Measurements from ENCODE around the gene MCCC1. TPM values are rescaled to one million over a fixed set of nuclear protein-coding genes. Genes with fewer than 3 reads are reported as not detected.

The MCCC1 gene
- total and polyA plus RNA-seq, 2 experiments from 2014 or later: 30.8 to 37.7 TPM

DNA sequence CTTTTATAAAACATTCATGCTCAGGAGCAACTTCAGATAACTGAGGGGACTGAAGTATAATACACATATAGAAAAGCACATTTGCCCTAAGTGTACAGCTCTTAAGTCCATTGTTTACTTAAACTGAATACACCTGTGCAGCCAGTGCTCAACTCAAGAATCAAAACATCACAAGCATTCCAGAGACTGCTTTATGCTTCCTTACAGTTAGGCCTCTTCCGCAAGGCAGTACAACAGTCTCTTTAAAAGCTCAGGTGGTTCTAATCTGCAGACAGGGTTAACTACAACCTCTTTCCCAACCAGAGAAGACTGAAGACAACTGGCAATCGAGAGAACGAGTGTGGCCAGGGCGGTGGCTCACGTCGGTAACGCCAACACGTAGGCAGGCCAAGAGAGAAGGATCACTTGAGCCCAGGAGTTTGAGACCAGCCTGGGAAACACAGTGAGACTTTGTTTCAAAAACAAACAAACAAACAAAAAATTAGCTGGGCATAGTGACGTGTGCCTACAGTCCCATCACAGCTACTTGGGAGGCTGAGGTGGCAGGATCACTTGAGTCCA lies 16.9 kb downstream of the MCCC1 start:
- Histone ChIP-seq H3K4me1 (ENCODE audit: insufficient read depth) (no peaks in the 10 kb centered on the region), H3K9me3 (ENCODE audit: low read depth) (peaks cover 5% of the 10 kb centered on the region), H3K27me3 (no peaks in the 10 kb centered on the region), H2AFZ (no peak overlapping the region), H3K79me2 (no peaks in the 10 kb centered on the region), H3K36me3 (replicated peaks; ENCODE audit: insufficient read depth, low read depth) (no peaks in the 10 kb centered on the region), H3K9me2 (replicated peaks; ENCODE audit: insufficient read depth) (no peaks in the 10 kb centered on the region), H3K4me3 (no peak overlapping the region), H4K20me1 (ENCODE audit: insufficient read depth, poor library complexity, severe bottlenecking) (no peaks in the 10 kb centered on the region), H3K4me2 (no peak overlapping the region), H3K27ac (no peak overlapping the region)
- TF ChIP-seq EZH2 (IDR thresholded peaks at IDR 0.05; ENCODE audit: borderline replicate concordance) (no peak), EZH2phosphoT487 (IDR thresholded peaks at IDR 0.05; ENCODE audit: low read depth, severe bottlenecking, unreplicated experiment) (no peak)
- TF ChIP-seq, protein P1, sequence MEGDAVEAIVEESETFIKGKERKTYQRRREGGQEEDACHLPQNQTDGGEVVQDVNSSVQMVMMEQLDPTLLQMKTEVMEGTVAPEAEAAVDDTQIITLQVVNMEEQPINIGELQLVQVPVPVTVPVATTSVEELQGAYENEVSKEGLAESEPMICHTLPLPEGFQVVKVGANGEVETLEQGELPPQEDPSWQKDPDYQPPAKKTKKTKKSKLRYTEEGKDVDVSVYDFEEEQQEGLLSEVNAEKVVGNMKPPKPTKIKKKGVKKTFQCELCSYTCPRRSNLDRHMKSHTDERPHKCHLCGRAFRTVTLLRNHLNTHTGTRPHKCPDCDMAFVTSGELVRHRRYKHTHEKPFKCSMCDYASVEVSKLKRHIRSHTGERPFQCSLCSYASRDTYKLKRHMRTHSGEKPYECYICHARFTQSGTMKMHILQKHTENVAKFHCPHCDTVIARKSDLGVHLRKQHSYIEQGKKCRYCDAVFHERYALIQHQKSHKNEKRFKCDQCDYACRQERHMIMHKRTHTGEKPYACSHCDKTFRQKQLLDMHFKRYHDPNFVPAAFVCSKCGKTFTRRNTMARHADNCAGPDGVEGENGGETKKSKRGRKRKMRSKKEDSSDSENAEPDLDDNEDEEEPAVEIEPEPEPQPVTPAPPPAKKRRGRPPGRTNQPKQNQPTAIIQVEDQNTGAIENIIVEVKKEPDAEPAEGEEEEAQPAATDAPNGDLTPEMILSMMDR (IDR thresholded peaks at IDR 0.05; ENCODE audit: poor library complexity): no peak
- no peak for DNase-seq (ENCODE audit: low spot score)
- 88% methylated on average over 9 of the region's 9 CpGs for WGBS (ENCODE audit: low lambda C conversion rate, missing lambda C conversion rate)

DNA sequence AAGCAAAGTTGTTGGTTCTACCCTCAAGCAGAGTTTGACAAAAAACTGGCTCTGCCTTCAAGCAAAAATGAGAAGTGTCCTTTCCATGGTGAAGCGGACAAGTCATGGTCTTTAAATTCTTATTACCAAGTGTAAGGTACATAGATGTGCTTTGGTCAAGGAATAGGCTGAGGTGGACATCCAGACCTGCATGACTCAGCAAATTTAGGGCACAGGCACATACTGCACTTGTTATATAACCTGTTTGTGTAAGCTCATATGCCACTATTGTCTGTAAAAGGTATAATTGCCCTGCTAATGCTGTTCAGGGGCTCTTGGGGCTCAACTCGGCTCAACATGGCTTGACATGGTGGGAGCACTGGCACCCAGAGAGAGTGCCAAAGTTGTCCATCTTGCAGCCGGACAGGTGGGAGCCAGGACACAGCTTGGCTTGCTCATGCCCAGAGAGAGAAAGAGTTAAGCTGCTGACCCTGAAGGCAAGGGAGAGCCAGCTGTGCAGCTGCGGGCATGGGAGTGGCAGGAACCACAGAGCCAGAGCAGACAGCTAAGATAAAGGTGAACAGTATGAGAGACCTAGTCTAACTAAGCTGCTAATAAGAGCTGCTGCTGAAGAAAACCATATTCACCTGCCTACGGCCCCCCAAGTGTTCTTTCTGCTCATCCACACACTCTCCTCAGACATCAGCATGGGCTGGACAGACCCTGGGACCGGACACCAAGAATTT lies 17.7 kb downstream of the MCCC1 start:
- H4K20me1 ChIP-seq (ENCODE audit: insufficient read depth, poor library complexity, severe bottlenecking): no peaks in the 10 kb centered on the region
- WGBS (ENCODE audit: low lambda C conversion rate, missing lambda C conversion rate): 97% methylated on average over 6 of the region's 6 CpGs
- no peak overlapping the region for H3K27ac ChIP-seq
- H3K79me2 ChIP-seq: no peaks in the 10 kb centered on the region
- no peaks in the 10 kb centered on the region for H3K27me3 ChIP-seq
- H3K4me2 ChIP-seq: no peak overlapping the region
- H3K36me3 ChIP-seq (replicated peaks; ENCODE audit: insufficient read depth, low read depth): peaks cover 3% of the 10 kb centered on the region
- TF ChIP-seq, protein P1 (IDR thresholded peaks at IDR 0.05; ENCODE audit: poor library complexity): no peak
- TF ChIP-seq EZH2phosphoT487 (IDR thresholded peaks at IDR 0.05; ENCODE audit: low read depth, severe bottlenecking, unreplicated experiment) (no peak), EZH2 (IDR thresholded peaks at IDR 0.05; ENCODE audit: borderline replicate concordance) (no peak)
- H3K9me2 ChIP-seq (replicated peaks; ENCODE audit: insufficient read depth): no peaks in the 10 kb centered on the region
- no peak for DNase-seq (ENCODE audit: low spot score)
- no peaks in the 10 kb centered on the region for H3K4me1 ChIP-seq (ENCODE audit: insufficient read depth)
- H3K9me3 ChIP-seq (ENCODE audit: low read depth): peaks cover 9% of the 10 kb centered on the region
- no peak overlapping the region for H3K4me3 ChIP-seq
- no peak overlapping the region for H2AFZ ChIP-seq

DNA sequence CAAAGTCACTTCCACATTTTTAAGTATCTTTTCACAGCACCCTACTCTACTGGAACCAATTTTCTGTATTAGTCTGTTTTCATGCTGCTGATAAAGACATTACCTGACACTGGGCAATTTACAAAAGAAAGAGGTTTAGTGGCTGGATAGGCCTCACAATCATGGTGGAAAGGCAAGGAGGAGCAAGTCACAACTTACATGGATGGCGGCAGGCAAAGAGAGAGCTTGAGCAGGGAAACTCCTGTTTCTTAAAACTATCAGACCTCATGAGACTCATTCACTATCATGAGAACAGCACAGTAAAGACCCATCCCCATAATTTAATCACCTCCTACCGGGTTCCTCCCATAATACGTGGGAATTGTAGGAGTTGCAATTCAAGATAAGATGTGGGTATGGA lies 18.7 kb downstream of the MCCC1 start:
- Histone ChIP-seq H2AFZ (no peak overlapping the region), H3K79me2 (no peaks in the 10 kb centered on the region), H4K20me1 (ENCODE audit: insufficient read depth, poor library complexity, severe bottlenecking) (no peaks in the 10 kb centered on the region), H3K9me3 (ENCODE audit: low read depth) (peaks cover 9% of the 10 kb centered on the region), H3K27ac (no peak overlapping the region), H3K4me3 (no peak overlapping the region), H3K9me2 (replicated peaks; ENCODE audit: insufficient read depth) (no peaks in the 10 kb centered on the region), H3K4me1 (ENCODE audit: insufficient read depth) (no peaks in the 10 kb centered on the region), H3K27me3 (no peaks in the 10 kb centered on the region), H3K36me3 (replicated peaks; ENCODE audit: insufficient read depth, low read depth) (peaks cover 3% of the 10 kb centered on the region), H3K4me2 (no peak overlapping the region)
- TF ChIP-seq EZH2phosphoT487 (IDR thresholded peaks at IDR 0.05; ENCODE audit: low read depth, severe bottlenecking, unreplicated experiment): no peak
- TF ChIP-seq, protein P1 (IDR thresholded peaks at IDR 0.05; ENCODE audit: poor library complexity): no peak
- no peak for TF ChIP-seq EZH2 (IDR thresholded peaks at IDR 0.05; ENCODE audit: borderline replicate concordance)
- 100% methylated on average over 3 of the region's 3 CpGs for WGBS (ENCODE audit: low lambda C conversion rate, missing lambda C conversion rate)
- DNase-seq (ENCODE audit: low spot score): no peak

Measured in hepatocyte (in vitro differentiated cells).